Gastrocnemius medialis (tissue), 4 donors: ENCODE measurements around the gene IFITM5.

ENCODE experiments used
- POLR2A ChIP-seq, 2 donors: fragments of 450-650 bp; IDR thresholded peaks; one replicate each; pipeline ENCODE4 v1.6.1; 2017; ENCODE audit warnings: antibody characterized with exemption in 2 of 2, mild to moderate bottlenecking in 2 of 2, moderate library complexity in 2 of 2
- TF ChIP-seq, protein P1 (sequence below), 5 experiments: fragments of 450-650 bp in 3 of 5; fragments of 200-600 bp in 2 of 5; sonication (generic) in 2 of 5; IDR thresholded peaks in 4 of 5; conservative IDR thresholded peaks in 1 of 5; 1 replicate in 4 of 5; 2 replicates in 1 of 5; pipeline ENCODE4 v1.5.1; 2016 to 2019; ENCODE audit warnings: antibody characterized with exemption in 5 of 5, mild to moderate bottlenecking in 3 of 5, moderate library complexity in 3 of 5

GRCh38 chr11:272931-273198, 26.5 kb downstream of the IFITM5 start:
- TF ChIP-seq, protein P1, sequence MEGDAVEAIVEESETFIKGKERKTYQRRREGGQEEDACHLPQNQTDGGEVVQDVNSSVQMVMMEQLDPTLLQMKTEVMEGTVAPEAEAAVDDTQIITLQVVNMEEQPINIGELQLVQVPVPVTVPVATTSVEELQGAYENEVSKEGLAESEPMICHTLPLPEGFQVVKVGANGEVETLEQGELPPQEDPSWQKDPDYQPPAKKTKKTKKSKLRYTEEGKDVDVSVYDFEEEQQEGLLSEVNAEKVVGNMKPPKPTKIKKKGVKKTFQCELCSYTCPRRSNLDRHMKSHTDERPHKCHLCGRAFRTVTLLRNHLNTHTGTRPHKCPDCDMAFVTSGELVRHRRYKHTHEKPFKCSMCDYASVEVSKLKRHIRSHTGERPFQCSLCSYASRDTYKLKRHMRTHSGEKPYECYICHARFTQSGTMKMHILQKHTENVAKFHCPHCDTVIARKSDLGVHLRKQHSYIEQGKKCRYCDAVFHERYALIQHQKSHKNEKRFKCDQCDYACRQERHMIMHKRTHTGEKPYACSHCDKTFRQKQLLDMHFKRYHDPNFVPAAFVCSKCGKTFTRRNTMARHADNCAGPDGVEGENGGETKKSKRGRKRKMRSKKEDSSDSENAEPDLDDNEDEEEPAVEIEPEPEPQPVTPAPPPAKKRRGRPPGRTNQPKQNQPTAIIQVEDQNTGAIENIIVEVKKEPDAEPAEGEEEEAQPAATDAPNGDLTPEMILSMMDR (IDR thresholded peaks at IDR 0.05 in 4 of 5, conservative IDR thresholded peaks at IDR 0.05 in 1 of 5): no peak
- no peak for TF ChIP-seq POLR2A (IDR thresholded peaks at IDR 0.05)
